22Rv1 (cell line): ENCODE measurements around the gene SYNE1.

Experiments used
- CTCF ChIP-seq: fragments of 450-650 bp; IDR thresholded peaks from 2 replicates; pipeline ENCODE4 v1.5.1; 2017; ENCODE audit warnings: mild to moderate bottlenecking
- ZFX ChIP-seq: fragments of 450-650 bp; IDR thresholded peaks from 2 replicates; pipeline ENCODE4 v1.6.1; 2017; ENCODE audit warnings: antibody characterized with exemption, borderline replicate concordance

- no peak for TF ChIP-seq CTCF
- TF ChIP-seq ZFX, result no peak
These were observed 432.6 kb downstream of the SYNE1 start for GRCh38 chr6:152204591-152204990.
